Activated T-cell treated with anti-CD3 and anti-CD28 coated beads, Interleukin-2, amount 50 U/mL, for 1 hour (primary cell): ENCODE measurements around the gene CDK5R2.

Experiments used
- DNase-seq: peaks from one replicate; pipeline ENCODE4 v3.0.0-alpha.2; 2020

The CDK5R2 gene

DNA sequence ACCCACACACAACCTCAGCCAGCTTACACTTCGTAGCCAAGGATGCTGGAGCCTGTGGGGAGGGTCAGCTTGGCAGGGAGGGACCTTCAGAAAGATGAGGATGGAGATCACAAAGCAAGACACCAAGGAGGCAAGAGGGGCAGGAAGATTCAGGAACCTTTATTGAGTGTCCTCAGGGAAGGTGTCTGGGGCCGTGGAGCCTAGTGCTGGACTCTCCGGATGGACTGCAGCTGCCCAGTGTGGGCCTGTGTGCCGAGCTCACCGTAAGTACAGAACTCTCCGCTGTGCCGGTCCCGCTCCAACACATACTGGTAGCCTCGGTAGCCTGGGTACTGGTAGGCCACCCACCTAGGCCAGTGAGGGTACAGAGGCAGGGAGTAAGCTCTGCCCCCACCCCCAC is 30.6 kb downstream of the CDK5R2 start:
- DNase-seq = no peak

DNA sequence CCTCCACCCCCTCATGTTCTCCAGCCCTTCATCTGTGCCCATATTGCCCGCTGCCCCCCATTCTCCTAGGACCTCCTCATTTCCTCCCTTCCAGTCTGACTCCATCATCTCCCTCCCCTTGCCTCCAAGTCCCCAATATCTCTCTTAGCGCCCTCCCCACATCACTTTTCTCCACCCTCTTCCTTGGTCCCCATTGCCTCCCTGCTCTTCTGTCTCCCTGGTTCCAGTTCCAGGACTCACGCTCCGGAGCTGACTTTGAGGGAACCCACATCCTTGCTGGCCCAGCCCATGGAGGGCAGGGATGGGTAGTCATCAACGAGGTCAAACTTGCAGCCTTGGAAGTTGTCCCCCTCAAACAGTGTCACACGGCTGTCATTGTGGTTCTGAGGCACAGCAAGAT is 31.1 kb downstream of the CDK5R2 start:
- DNase-seq = no peak

- no peak for DNase-seq
Measured at GRCh38 chr2:218991674-218992168, 32.3 kb downstream of the CDK5R2 start.

DNA sequence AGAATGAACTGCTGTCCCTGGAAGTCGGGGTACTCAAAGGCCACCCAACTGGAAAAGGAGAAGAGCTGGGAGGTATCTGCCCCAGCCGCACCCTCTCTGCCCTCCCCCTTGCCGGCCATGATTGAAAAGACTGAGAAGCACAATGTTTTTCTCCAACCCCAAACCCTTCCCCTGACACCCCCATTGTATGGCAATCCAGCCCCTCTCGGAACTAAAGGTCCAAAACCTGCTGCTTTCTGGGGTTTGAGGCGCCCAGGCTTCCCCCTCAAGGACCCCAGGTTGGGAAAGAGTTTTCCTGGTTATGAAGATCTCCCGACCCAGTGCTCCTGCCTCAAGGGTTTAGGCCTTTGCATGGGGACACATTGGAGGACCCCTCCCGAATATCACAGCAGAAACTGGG is 32.7 kb downstream of the CDK5R2 start:
- DNase-seq = no peak

DNA sequence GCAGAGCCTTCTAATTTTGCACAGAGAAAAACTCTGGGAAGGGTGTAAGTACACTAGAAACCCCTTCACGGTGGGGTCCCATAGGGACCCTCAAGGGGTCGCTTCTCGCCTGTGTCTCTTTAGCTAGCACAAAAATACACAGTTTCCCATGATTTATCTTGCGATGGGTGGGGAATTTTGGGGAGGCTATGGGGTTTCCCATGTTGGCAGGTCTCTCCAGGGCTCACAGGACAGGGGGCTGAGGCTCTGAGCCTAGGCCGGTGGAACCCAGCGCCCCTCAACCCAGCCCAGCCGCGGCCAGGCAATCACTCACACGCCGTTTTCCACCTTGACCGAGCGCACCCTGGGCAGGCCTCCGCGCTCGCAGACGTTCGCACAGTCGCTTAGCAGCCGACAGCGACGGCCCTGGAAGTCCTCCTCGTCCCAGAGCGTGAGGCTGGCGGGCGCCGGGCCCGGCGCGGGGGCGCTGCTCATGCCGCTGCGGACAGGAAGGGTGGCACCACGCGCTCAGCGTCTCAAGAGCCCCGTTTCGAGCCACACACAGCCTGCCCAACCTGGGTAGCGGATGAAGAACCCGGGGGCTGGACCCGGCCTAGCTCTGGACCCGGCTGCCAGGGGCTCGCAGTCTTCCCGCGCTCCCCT is 33.4 kb downstream of the CDK5R2 start:
- DNase-seq = no peak

DNA sequence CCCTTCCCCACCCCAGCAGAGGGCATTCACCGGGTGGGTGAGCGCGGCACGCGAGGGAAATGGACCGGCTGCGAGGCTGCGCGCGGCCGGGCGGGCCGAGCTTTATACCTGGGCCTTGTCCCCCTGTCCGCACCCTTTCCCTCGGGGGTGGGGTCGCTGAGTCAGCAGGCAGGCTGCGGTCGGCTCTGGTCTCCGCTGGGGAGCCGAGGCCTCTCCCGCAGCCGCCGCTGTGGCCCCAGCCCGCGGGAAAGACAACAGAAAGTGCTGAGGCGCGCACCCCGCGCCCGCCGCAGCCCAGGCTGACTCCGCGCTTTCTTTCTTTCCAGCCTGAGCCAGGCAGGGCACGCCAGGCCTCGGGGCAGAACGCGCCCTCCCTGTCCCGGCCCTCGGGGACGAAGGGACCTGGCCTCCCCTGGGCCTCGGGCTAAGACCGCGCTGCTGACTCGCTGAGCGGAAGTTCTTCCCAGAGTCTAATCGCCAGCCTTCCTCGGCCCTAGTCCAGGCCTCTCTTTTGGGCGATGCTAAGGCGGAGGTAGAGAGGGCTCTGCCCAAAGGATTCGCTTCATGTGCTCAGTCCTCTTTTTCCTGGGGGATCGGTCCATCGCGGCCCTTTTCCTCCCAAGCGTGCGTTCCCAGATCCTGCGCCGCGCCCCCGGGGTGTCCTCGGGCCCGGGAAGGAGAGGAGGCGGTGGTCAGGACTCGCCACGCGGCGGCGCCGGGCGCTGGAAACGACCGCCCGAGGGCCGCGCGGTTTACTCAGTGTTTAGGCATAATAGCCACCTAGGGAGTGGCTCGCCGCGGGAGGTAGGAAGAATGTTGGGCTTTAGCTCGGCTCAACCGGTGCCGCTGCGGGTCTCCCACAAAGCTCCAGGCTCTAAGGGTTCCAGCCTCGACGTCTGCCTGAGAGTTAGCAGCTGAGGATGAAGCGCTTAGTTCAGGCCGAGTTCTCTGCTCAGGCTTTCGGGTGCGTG is 34.2 kb downstream of the CDK5R2 start, which contains the start of gene CRYBA2:
Gene CRYBA2, minus strand, starts transcription at position 78 of the 971 bp plus-strand sequence. CDS start 246 bp downstream, outside the sequence.
- no peak for DNase-seq

GRCh38 chr2:218995561-218995960 is 36.1 kb downstream of the CDK5R2 start:
- no peak for DNase-seq

DNA sequence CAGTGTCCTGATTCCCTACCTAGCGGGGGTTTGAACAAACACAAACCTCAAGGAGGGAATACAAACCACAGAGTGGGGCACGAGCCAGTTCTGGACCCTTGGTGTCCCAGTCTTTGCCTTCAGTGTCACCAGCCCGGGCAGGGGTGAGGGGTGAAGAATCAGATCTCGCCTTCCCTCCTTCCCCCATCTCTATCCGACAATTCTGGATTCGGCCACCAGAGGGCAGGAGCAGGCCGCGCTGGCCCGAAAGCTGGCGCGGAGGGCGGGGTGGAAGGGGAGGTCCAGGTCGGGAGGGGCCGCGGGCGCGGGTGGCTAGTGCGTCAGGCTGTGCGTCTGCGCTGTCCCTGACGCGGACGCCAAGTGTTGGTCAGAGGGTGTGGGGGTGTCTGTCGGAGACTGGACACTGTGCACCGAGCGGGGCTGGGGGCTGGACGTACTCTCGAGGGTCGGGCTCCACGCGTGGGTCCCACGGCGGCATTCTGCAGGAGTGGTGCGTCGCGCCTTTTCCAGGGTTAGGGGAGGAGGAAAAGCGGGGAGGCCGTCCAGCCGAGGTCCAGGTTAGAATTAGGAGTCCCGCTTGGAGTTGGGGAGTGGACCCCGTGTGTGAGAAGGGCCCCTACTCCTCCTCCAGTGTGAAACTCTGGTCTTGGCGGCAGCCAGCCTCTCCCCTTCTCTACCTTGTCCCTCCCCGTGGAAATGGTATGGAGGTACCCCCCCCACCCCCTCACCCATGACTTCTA is 36.7 kb downstream of the CDK5R2 start:
- DNase-seq = peak; percentile 81

- no peak for DNase-seq
Measured at GRCh38 chr2:218996937-218997336, 37.5 kb downstream of the CDK5R2 start.

DNA sequence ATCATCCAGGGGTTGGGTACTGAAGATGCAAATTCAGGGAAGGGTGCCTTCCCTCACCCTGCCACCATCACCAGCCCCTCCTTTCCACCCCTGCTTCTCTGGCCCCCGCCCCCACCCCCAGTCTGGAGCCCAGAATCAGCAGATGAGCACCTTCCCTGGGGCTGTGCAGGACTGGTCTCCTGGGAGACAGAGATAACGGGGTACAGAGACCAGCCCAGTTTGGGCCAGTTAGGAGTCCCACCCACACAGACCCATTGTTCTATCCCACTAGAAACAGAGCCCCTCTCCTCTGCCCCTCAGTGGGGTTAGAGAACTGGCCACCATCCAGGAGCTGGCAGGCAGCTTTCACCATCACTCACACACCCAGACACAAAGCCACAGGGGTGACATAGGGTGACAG is 38.3 kb downstream of the CDK5R2 start:
- no peak for DNase-seq

DNA sequence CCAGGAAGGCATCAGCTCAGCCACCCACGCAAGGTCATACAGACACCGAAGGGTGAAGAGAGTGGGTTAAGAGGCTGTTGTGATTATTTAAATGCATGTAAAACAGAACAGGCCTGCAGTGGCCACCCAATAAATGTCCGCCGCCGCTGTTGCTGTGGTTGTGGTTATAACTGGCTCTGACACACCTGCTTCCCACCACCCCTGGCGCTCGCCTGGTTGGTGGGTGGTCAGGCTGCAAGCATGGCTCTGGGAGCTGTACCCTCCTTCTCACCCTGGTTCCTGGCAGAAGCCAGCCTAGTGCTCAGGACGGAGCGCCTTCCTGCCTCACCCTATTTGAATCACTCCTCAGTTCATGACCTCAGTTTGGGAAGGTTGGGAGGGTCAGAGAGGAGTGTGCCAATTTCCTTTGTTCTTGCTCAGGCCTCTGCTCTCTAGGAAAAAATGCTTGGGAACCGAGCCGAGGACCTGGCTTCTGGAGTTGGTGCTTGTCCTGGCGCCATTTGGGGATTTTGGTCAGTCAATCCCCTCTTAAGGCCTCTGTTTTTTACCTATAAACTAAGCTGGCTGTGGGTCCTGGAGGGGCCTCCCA is 39.0 kb downstream of the CDK5R2 start:
- DNase-seq = no peak

GRCh38 chr2:218999021-218999880 is 39.8 kb downstream of the CDK5R2 start:
- no peak for DNase-seq

- no peak for DNase-seq
Measured at GRCh38 chr2:218999881-219000568, 40.6 kb downstream of the CDK5R2 start.

DNA sequence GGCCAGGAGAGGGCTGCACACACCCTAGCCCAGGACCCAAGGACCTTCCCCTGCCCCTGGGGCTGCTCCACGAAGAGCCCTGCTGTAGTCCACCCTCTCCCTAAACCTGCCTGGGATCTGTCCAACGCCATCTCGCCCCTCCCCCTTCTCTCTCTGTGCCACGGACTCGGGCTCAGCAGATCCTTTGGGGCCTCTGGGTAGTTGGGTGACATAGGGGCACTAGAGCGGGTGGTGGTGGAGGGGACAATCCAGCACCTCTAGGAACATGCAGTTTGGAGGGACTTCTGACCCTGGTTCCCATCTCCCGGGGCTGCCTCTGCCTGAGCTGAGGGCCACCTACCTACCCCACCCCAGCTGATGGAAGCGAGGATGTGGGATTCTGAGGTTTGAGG is 41.1 kb downstream of the CDK5R2 start:
- no peak for DNase-seq

DNA sequence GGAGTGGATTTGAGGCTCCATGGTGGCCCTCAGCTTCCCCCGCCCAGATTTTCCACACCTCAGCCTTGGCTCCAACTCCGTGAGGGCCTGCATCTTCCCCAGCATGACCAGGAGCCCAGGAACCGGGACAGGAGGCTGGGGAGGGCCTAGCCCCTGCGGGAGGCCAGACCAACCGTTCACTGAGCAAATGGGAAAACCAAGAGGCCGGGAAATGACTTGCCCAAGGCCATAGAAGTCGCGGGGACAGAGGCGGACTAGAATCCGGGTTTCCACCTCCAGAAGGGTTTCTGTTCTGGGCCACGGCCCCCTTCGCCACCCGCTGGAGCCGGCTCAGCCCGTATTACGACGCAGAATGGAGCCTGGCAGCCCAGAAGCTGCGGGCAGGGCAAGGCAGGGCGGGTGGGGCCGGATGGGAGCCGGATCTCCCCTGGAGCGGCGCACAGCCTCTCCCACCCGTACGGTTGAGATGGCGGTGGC is 41.7 kb downstream of the CDK5R2 start:
- DNase-seq = no peak

DNA sequence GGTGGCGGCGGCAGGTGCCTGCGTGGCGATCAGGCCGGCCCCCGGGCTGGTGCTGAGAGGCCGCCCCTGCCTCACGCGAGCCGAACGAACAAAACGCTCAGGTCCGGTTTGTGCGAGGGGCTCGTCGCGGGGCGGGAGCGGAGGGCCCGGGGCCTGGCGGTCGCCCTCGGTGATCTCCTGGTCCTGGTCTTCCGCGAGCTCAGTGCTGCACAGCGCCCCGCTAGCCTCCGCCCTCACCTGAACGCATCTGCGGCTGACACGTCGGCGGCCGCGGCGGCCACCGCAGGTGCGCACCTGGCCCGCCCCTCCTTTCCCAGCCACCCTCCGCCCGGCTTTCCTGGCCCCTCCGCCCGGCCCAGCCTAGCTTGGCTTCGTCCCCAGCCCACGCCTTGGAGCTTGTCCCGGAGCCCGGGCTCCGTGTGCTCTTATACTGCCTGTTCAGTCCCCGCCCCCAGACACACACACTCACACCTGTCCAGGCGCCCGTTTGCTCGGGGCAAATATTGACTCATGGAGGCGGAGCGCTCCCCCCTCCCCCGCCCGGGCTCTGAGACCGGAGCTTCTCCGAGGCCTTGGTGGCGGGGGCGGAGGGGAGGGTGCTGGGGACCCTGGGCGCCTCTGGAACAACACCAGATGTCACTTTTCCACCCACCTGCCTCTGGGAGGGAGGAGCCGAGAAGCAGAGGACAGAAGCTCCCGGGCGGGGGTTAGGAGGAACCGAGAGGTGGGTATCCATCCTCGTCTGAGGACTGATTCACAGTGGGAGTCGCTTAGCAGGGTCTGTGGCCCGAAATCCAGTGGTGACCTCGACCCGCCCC is 42.3 kb downstream of the CDK5R2 start:
- peak; percentile 40 for DNase-seq

- peak; percentile 54 for DNase-seq
Measured at GRCh38 chr2:219002395-219003266, 43.2 kb downstream of the CDK5R2 start.

DNA sequence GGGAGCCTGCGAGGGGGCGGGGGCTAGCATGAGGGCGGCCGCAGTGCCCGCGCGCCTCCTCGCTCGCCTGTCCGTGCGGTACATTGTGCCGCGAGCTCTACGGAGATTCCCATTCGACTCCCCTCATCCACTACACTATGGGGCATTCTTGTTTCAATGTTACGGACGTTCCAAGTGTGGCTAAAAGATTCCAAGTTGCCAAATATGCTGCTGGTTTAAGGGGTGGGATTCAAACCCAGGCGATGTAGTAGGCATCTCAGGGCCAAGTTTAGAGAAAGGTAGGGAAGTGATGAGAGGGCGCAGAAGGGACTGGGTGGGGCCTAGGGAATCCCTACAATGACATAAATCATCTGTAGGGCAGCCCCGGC is 43.8 kb downstream of the CDK5R2 start:
- DNase-seq = no peak

DNA sequence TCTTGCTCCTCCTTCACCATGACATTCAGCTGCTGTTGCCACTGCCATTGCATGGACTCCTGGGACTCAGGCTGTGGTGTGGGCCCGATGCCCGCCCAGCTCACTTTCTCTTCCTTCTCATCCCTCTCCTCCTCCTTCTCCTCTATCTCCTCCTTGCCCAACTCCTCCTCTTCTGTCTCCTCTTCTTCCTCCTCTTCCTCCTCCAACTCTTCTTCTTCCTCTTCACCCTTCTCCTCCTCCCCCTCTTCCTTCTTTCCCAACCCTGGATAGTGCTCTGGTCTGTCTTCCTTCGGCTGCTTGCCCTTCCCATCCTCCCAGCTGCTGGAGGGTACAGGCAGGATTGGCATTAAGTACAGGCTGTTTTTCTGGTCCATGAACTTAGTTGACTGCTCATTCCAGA is 44.5 kb downstream of the CDK5R2 start:
- no peak for DNase-seq
